MG63 (cell line): ENCODE data around the gene CIAO3. TPM values are rescaled to one million over a fixed set of nuclear protein-coding genes. Genes with fewer than 3 reads are reported as not detected.
A peak's percentile ranks its signal among the peaks of the same experiment; 100 is the strongest.

Experiments used
- DNase-seq: peaks from one replicate; pipeline ENCODE4 v3.0.0-alpha.2; 2020
- H3K27me3 ChIP-seq: fragments of 250-450 bp; sonication (Bioruptor Pico); 2 replicates; pipeline ENCODE4 v1.5.1; 2020; ENCODE audit warnings: mild to moderate bottlenecking, moderate library complexity
- H3K36me3 ChIP-seq: fragments of 250-450 bp; sonication (Bioruptor Pico); 2 replicates; pipeline ENCODE4 v1.5.1; 2020; ENCODE audit warnings: mild to moderate bottlenecking, moderate library complexity
- H3K4me3 ChIP-seq: fragments of 250-450 bp; sonication (Bioruptor Pico); 2 replicates; pipeline ENCODE4 v1.5.1; 2020; ENCODE audit warnings: mild to moderate bottlenecking, moderate library complexity
- H3K9me3 ChIP-seq: fragments of 250-450 bp; sonication (Bioruptor Pico); 2 replicates; pipeline ENCODE4 v1.5.1; 2020; ENCODE audit warnings: mild to moderate bottlenecking, moderate library complexity
- total RNA-seq: library from RNA; depleted of rRNA; stranded (reverse); fragments of >200 nt; shearing (Covaris generic); gene quantifications from 2 replicates; pipeline ENCODE4 v1.2.3, GENCODE V29; 2014; ENCODE audit warnings: low replicate concordance; rRNA removed

The CIAO3 gene
- 39.0 and 72.9 TPM in 2 replicates for total RNA-seq

DNA sequence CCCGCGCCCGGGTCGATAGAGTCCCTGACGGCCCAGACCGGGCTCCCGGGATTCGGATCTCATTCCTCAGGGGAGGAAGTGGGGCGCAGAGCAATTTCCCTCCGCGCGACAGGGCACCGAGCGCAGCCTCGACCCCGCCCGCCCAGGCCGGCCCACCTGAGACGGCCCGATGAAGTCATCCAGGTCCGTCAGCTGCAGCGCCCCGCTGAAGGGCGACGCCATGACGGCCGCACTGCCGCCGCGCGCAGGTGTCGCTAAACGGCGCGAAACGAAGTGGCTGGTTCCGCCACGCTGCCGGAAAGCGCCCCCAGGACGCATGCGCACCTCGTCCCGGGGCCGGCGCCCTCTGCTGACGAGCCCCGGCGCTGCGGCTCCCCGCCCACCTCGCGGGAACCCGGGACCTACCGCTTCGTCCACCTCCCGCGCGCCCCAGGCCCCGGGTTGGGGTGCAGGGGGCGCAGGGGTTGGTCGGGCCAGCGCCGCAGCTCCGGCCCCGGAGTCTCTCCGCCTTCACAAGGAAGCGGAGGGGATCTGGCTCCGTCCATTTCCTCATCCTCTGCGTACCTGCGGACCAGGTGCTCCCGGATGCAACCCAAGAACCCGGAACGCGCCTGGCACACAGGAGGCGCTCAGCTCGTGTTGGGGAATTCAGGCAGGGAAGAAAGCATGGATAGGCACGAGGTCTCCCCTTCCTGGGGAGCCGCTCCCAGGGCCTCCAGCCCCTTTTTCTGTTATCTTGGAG lies at the start of gene CIAO3:
Gene CIAO3 (minus strand): TSS at position 234 of the 742 bp plus-strand sequence. CDS start 12 bp downstream, at position 222.
- peaks cover 30% of the 10 kb centered on the region for H3K36me3 ChIP-seq
- H3K4me3 ChIP-seq, result peak within 1 kb of the TSS; percentile 99
- no peaks in the 10 kb centered on the region for H3K9me3 ChIP-seq
- H3K27me3 ChIP-seq, result no peaks in the 10 kb centered on the region
- peak; percentile 94 for DNase-seq

DNA sequence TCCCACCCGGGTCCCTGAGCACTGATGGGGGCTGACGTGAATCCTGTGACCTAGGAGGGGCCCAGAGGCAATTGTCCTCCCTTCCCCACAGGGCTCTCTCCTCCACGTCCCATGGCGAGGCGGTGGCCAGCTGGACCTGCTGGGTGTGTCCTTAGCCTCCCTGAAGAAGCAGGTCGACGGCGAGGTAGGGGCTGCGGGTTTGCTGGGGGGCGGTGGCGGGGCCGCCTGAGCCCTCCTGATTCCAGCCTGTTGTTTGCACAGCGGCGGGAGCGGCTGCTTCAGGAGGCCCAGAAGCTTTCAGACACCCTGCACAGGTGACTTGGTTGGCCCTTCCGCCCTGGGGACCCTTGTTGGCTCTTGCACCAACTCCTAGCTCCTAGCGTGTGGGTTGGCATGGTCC lies 49.3 kb upstream of the CIAO3 start:
- no peak for DNase-seq
- Histone ChIP-seq H3K27me3 (no peaks in the 10 kb centered on the region), H3K9me3 (no peaks in the 10 kb centered on the region), H3K36me3 (peaks cover 62% of the 10 kb centered on the region), H3K4me3 (no peak overlapping the region)

DNA sequence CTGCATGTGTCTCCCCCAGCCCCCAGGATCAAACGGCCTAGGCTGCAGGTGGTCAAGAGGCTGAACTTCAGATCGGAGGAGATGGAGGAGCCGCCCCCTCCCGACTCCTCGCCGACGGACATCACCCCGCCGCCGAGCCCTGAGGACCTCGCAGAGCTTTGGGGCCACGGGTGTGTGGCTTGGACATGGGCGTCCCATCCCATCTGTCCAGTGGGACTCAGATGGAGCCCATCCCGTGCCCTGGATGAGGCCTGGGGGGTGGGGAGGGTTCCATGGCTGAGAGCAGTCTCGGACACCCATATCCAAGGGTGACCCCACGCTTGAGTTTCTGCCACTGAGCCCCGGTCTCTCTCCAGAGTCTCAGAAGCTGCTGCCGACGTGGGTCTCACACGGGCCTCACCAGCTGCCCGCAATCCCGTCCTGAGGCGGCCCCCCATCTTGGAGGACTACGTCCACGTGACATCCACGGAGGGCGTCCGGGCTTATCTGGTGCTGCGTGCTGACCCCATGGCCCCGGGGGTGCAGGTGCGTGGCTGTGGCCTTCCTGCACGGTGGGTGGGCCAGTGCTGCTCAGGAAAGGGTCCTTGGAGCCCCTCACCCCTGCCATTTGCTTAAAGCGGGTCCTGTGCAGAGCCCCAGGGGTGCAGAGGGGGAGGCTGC lies 48.5 kb upstream of the CIAO3 start:
- H3K36me3 ChIP-seq, result peaks cover 57% of the 10 kb centered on the region
- no peaks in the 10 kb centered on the region for H3K9me3 ChIP-seq
- no peak for DNase-seq
- H3K27me3 ChIP-seq, result no peaks in the 10 kb centered on the region
- peak overlapping the region; percentile 84 for H3K4me3 ChIP-seq

DNA sequence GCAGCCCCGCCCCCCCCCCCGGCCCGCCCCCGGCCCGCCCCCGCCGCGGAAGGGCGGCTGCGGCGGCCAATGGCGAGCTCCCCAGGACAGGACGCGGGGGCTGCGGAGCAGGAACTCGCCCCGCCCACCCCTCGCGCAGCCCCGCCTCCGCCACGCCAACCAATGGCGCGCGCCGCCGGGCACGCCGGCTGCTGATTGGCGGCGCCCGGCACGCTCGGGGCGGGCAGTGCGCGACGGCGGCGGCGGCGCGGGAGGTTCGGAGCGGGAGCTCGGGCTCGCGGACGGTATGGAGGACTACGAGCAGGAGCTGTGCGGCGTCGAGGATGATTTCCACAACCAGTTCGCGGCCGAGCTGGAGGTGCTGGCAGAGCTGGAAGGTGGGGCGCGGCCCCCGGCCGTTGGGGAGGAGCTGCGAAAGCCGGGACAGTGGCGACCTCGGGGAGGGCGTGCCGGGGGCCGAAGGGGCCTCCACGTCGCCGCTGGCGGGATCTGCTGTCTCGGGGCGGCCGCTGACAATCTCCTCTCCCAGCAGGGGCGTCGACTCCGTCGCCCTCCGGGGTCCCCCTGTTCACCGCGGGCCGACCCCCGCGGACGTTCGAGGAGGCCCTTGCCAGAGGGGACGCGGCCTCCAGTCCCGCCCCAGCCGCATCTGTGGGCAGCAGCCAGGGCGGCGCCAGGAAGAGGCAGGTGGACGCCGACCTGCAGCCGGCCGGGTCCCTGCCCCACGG lies 47.8 kb upstream of the CIAO3 start, which contains the start of gene CHTF18:
Gene CHTF18 (plus strand): TSS at position 222 of the 728 bp plus-strand sequence. CDS start 65 bp downstream, at position 287.
- Histone ChIP-seq H3K4me3 (peak within 1 kb of the TSS; percentile 98), H3K36me3 (peaks cover 55% of the 10 kb centered on the region), H3K9me3 (no peaks in the 10 kb centered on the region), H3K27me3 (no peaks in the 10 kb centered on the region)
- peak; percentile 93 for DNase-seq

DNA sequence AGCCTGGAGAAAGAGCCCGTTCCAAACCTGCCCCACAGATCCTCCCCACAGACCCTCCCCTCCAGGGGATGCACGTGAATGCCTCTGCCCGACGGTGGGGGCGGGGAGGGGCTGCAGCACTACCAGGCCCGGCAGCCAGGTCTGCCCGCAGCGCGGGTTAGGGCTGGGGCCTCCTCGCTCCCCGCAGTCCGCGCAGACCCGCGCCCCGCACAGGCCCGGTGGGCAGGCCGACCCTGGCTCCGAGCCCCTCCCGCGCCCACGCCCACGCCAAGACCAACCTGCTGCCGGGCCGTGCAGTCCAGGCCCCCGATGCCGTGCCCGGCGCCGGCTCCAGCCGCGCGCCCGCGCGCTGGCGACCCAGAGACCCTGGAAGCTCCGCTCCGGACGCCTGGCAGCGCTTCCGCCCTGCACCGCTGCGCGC lies 47.2 kb upstream of the CIAO3 start, which contains the start of gene RPUSD1:
Gene RPUSD1 (minus strand): TSS at position 404 of the 421 bp plus-strand sequence. CDS start 644 bp downstream, outside the sequence.
- no peaks in the 10 kb centered on the region for H3K27me3 ChIP-seq
- peak within 1 kb of the TSS; percentile 98 for H3K4me3 ChIP-seq
- no peak for DNase-seq
- no peaks in the 10 kb centered on the region for H3K9me3 ChIP-seq
- peaks cover 55% of the 10 kb centered on the region for H3K36me3 ChIP-seq

DNA sequence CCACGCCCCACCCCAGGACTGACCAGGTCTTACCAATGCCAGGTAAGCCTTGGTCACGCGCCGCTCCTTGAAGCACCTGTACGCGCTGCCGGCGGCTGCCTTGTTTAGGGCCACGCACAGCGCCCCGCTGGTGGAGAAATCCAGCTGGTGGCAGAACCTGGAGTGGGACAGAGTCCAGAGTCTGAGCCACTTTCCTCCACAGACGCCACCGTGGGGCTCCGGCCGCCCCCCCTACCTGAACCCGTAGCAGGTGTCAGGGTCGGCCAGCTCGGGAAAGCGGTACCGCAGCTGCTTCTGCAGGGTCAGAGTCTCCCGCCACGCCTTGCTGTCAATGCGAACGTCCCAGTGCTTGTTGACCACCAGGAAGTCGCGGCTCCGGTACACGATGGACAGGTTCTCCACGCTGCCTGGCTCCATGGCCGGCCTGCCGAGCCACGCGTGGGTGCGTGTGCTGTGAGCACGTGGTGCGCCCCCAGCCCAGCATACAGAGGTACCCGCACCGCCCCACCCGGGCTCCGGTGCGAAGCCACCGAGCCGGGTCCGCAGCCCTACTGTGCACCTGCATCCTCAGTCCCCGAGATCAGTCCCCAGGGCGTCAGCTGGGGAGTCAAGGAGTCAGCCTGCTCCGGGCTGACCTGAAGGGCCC lies 46.6 kb upstream of the CIAO3 start:
- H3K27me3 ChIP-seq, result no peaks in the 10 kb centered on the region
- peaks cover 55% of the 10 kb centered on the region for H3K36me3 ChIP-seq
- H3K4me3 ChIP-seq, result peak overlapping the region; percentile 98
- no peak for DNase-seq
- H3K9me3 ChIP-seq, result no peaks in the 10 kb centered on the region

DNA sequence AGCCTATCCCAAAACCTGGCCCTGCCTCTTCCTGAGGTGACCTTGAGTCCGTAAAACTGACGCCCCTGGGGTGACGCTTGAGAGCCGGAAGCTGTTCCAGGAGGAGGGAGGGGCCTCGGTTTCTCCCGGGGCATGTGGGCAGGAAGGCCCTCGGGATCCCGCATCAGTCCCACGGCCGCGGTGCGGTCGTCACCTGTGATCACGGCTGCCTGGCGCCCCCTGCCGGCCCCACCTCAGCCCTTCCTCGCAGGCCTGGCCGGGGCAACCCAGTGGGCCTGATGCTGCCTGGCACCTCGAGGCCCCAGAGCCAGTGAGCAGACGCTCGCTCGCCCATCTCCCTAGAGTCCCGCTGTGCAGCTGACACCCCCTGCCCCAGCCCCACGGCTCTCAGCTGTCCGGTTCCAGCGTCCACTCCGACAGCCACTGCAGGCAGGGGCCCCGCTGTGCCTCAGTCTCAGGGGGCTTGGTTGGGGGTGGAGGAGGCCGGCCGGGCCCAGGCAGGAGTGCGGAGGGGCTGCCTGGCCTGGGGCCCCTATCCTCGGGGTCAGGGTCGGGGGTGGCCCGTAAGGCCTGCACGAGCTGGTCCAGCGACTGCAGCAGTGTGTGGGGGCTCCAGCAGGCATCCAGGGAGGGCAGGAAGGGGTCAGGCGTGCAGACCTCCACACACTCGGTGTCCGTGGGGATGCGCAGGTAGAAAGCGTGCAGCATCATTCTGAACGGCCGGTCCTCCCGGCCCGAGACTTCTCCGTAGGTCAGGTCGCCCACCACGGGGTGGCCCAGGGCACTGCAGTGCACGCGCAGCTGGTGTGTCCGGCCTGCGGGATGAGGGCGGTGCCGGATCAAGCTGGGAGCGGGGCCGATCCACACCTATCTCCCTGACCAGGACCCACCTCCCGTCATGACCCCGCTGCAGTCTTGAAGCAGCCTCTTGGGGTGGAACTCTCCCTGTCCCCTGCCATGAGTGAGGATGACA lies 45.1 kb upstream of the CIAO3 start:
- no peak for DNase-seq
- Histone ChIP-seq H3K27me3 (no peaks in the 10 kb centered on the region; the same call in 1 of the 2 replicates), H3K36me3 (peaks cover 40% of the 10 kb centered on the region), H3K9me3 (no peaks in the 10 kb centered on the region), H3K4me3 (no peak overlapping the region)

DNA sequence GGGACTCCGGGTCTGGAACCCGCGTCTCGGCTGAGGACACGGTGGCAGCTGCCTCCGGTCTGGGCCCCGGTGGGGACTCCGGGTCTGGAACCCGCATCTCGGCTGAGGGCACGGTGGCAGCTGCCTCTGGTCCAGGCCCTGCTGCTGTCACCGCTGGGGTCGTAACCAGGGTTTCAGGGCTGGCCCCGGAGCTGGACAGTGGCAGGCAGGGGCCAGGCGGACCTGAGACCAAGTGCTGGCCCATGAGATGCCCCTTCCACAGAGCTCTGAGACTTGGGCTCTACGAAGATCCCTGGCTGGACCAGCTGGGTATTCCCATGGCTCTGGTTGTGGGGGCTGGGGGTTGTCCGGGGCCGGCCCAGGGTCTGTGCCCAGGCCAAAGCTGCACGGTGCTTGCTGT lies 43.6 kb upstream of the CIAO3 start:
- Histone ChIP-seq H3K9me3 (no peaks in the 10 kb centered on the region), H3K36me3 (peaks cover 26% of the 10 kb centered on the region), H3K27me3 (no peaks in the 10 kb centered on the region; the same call in 1 of the 2 replicates), H3K4me3 (no peak overlapping the region)
- DNase-seq, result no peak

DNA sequence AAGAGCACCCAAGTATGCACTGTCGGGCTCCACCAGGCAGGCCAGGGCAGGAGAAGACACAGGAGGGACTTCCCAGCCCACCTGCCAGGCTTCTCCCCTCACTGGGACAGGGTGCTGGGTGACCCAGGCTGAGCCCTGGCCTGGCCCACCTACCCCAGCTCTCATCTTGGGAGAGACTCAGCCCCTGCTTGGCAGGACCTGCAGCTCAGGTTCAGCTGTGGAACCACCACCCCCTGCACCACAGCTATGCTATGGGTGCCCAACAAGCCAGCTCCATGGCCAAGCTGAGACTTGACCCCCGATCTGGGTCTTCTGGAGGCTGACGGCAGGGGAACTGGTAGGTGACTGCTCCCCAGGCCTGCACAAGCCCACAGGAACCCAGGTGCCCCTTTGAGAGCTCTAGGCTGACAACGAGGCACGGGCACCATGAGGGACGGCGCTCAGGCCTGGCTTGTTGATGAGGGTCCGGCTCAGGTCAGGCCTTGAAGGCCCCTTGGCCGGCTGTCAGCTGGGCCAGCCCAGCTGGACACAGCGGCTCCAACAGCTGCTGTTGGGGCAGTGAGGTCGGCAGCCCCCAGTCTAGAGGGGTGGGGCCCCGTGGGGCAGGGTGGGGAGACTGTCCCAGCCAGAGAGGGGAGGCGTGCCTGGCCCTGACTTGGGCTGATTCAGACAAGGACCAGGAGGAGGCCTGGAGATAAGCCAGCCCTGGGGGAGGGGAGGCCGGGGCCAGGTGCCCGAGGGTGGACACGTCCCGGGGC lies 42.8 kb upstream of the CIAO3 start:
- DNase-seq, result no peak
- Histone ChIP-seq H3K4me3 (no peak overlapping the region), H3K36me3 (peaks cover 23% of the 10 kb centered on the region), H3K27me3 (peaks cover 2% of the 10 kb centered on the region; the same call in 1 of the 2 replicates), H3K9me3 (no peaks in the 10 kb centered on the region)

DNA sequence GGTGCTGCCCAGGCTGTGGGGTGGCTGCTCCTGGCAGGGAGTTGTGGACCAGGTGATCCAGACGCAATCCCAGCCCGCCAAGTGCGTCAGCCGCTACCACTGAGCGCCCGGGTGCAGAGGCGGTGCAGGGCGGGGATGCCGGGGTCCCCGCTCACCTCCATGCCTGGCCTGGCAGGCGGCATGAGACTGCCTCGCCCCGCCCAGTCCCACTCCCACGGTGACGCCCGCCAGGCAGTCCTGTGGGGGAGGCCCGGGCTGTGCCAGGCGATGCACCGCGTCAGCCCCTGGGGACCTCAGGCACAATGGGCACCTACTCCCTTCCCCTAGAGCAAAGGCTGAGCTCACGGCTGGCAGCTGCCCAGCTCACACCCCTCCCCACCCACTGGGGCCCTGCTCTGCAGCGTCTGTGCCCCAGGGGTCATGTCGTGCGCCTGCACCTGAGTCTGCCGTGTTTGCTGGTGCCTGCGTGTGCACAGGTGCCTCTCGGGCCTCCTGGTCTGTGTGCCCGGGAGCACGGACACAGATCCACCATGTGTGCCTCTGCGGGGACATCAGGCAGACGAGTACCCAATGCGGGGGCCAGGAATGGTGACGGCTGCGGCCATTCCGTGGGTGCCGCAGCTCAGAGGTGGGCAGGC lies 42.1 kb upstream of the CIAO3 start:
- H3K4me3 ChIP-seq, result no peak overlapping the region
- H3K9me3 ChIP-seq, result no peaks in the 10 kb centered on the region
- no peak for DNase-seq
- H3K27me3 ChIP-seq, result peaks cover 2% of the 10 kb centered on the region
- peaks cover 23% of the 10 kb centered on the region for H3K36me3 ChIP-seq

DNA sequence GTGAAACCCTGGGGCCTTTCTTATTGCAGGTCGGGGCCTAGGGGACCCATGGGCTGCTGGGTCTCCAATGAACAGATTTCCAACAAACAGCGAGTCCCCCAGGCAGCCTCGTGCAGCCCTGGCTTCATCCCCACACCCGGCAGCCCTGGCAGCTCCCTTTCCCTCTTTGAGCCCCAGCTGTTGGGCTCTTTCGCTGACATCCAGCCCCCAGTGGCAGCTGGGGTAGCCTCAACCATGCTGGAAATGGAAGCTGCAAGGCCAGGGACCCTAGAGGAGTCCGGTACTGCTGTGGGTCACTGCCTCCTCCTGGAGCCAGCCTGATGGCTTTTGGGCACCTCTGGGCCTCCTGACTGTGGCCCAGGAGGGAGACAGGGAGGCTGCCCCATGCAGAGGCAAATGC lies 41.5 kb upstream of the CIAO3 start:
- Histone ChIP-seq H3K4me3 (no peak overlapping the region), H3K36me3 (peaks cover 22% of the 10 kb centered on the region), H3K27me3 (peaks cover 5% of the 10 kb centered on the region), H3K9me3 (no peaks in the 10 kb centered on the region)
- DNase-seq, result no peak

DNA sequence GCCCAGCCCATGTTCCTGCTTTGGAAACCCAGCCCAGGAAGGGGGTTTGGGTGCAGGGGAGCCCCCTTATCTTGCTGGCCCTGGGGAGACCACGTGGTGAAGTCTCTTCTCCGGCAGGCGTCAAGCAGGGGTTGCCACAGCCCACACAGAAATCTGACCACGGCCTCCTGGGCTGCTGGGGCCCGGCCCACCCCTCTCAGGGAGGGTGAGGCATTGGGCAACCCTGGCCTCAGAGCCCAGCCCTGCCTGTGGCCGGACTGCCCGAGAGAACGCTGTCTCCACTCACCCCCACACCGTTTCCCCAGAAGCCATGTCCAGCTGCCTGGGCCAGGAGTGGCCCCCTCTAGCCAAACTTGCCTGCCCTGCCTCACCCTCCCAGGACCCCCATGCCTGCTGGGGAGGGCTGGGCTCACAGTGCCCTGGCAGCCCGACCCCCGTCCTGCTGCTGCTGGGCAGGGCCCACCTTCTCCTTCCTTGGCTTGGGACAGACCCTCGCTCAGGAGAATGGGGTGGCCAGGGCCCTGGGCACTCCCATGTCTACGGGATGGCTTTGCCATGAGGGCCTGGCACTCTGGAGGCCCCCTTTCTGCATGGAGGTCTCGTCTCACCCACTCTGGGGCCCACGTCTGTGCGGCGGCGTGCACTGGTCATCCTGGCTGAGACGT lies 40.7 kb upstream of the CIAO3 start:
- peaks cover 5% of the 10 kb centered on the region for H3K27me3 ChIP-seq
- DNase-seq, result no peak
- no peaks in the 10 kb centered on the region for H3K9me3 ChIP-seq
- no peak overlapping the region for H3K4me3 ChIP-seq
- peaks cover 14% of the 10 kb centered on the region for H3K36me3 ChIP-seq

DNA sequence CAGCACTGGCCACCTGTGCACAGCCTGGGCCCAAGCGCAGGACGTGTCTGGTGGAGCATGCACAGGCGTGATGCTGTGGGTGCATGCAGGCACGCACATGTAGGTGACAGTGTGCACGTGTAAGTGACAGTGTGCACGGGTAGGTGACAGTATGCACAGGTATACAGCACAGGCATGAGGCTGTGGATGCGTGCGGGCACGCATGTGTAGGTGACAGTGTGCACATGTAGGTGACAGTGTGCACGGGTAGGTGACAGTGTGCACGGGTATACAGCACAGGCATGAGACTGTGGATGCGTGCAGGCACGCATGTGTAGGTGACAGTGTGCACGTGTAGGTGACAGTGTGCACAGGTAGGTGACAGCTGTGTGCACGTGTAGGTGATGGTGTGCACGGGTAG lies 39.5 kb upstream of the CIAO3 start:
- no peaks in the 10 kb centered on the region for H3K9me3 ChIP-seq
- H3K4me3 ChIP-seq, result no peak overlapping the region
- H3K27me3 ChIP-seq, result peaks cover 5% of the 10 kb centered on the region
- H3K36me3 ChIP-seq, result peaks cover 2% of the 10 kb centered on the region
- DNase-seq, result no peak

DNA sequence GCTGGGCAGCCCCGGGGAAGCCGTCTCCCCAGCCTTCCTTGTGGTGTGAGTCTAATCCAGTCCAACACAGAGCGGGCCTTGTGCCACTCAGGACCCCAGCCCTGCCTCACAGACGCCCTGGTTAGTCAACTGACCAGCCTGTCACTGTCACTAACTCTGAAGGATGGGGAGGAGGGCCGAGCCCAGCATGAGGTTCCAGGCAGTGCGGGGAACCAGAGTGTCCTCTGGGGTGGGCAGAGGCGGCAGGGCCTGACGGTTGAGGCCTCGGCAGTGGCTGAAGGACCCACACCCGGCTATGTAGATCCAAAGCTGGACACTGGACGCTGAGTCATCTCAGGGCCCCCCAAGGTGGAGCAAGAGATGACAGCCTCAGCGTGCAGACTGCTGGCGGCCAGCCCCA lies 38.8 kb upstream of the CIAO3 start:
- H3K36me3 ChIP-seq, result no peaks in the 10 kb centered on the region
- DNase-seq, result no peak
- no peaks in the 10 kb centered on the region for H3K9me3 ChIP-seq
- H3K4me3 ChIP-seq, result no peak overlapping the region
- H3K27me3 ChIP-seq, result peaks cover 5% of the 10 kb centered on the region
